Liver (tissue), 3 donors: Measurements from ENCODE around the gene ERBB4.

Experiments used
- ATF3 ChIP-seq: IDR thresholded peaks from 2 replicates; pipeline ENCODE4 v1.6.1; 2016; ENCODE audit warnings: antibody characterized with exemption
- CTCF ChIP-seq: fragments of 150-350 bp; IDR thresholded peaks from 2 replicates; pipeline ENCODE4 v1.5.1; 2017; ENCODE audit warnings: improper control_type of control experiment, low read depth, low read length; ENCODE audit not compliant: missing input control
- EGR1 ChIP-seq, 2 donors: IDR thresholded peaks; 2 replicates each; pipeline ENCODE4 v1.6.1; 2016 to 2018; ENCODE audit warnings: antibody characterized with exemption in 2 of 2, low read depth in 2 of 2
- GABPA ChIP-seq, 2 donors: IDR thresholded peaks in 1 of 2; conservative IDR thresholded peaks in 1 of 2; 2 replicates each; pipeline ENCODE4 v1.6.1; 2016; ENCODE audit warnings: antibody characterized with exemption in 2 of 2, mild to moderate bottlenecking in 1 of 2, moderate library complexity in 1 of 2
- HNF4A ChIP-seq, 2 donors: conservative IDR thresholded peaks; 2 replicates each; pipeline ENCODE4 v1.6.1; 2016; ENCODE audit warnings: antibody characterized with exemption in 2 of 2, mild to moderate bottlenecking in 2 of 2
- MAX ChIP-seq: IDR thresholded peaks from 2 replicates; pipeline ENCODE4 v1.6.1; 2016; ENCODE audit warnings: antibody characterized with exemption
- RAD21 ChIP-seq, 2 donors: IDR thresholded peaks; 2 replicates each; pipeline ENCODE4 v1.6.1; 2016; ENCODE audit warnings: antibody characterized with exemption in 2 of 2, mild to moderate bottlenecking in 2 of 2
- RXRA ChIP-seq, 2 donors: IDR thresholded peaks; 2 replicates each; pipeline ENCODE4 v1.6.1; 2017 to 2018; ENCODE audit warnings: antibody characterized with exemption in 2 of 2, mild to moderate bottlenecking in 1 of 2
- SP1 ChIP-seq: IDR thresholded peaks from 2 replicates; pipeline ENCODE4 v1.6.1; 2018; ENCODE audit warnings: antibody characterized with exemption, mild to moderate bottlenecking
- TAF1 ChIP-seq: conservative IDR thresholded peaks from 2 replicates; pipeline ENCODE4 v1.6.1; 2016; ENCODE audit warnings: antibody characterized with exemption, mild to moderate bottlenecking
- YY1 ChIP-seq: IDR thresholded peaks from 2 replicates; pipeline ENCODE4 v1.6.1; 2016; ENCODE audit warnings: antibody characterized with exemption, mild to moderate bottlenecking
- TF ChIP-seq, protein P1 (sequence below): IDR thresholded peaks from 2 replicates; pipeline ENCODE4 v1.6.1; 2016; ENCODE audit warnings: antibody characterized with exemption, mild to moderate bottlenecking
- donor health status: healthy.
- donor health status: healthy.

GRCh38 chr2:212539072-212539880 is 674 bp upstream of the ERBB4 start:
- no peak for TF ChIP-seq CTCF
- no peak for TF ChIP-seq RAD21 (IDR thresholded peaks at IDR 0.05)
- TF ChIP-seq TAF1, result no peak
- TF ChIP-seq HNF4A (conservative IDR thresholded peaks at IDR 0.05), result no peak
- TF ChIP-seq YY1, result no peak
- no peak for TF ChIP-seq ATF3
- TF ChIP-seq, protein P1, sequence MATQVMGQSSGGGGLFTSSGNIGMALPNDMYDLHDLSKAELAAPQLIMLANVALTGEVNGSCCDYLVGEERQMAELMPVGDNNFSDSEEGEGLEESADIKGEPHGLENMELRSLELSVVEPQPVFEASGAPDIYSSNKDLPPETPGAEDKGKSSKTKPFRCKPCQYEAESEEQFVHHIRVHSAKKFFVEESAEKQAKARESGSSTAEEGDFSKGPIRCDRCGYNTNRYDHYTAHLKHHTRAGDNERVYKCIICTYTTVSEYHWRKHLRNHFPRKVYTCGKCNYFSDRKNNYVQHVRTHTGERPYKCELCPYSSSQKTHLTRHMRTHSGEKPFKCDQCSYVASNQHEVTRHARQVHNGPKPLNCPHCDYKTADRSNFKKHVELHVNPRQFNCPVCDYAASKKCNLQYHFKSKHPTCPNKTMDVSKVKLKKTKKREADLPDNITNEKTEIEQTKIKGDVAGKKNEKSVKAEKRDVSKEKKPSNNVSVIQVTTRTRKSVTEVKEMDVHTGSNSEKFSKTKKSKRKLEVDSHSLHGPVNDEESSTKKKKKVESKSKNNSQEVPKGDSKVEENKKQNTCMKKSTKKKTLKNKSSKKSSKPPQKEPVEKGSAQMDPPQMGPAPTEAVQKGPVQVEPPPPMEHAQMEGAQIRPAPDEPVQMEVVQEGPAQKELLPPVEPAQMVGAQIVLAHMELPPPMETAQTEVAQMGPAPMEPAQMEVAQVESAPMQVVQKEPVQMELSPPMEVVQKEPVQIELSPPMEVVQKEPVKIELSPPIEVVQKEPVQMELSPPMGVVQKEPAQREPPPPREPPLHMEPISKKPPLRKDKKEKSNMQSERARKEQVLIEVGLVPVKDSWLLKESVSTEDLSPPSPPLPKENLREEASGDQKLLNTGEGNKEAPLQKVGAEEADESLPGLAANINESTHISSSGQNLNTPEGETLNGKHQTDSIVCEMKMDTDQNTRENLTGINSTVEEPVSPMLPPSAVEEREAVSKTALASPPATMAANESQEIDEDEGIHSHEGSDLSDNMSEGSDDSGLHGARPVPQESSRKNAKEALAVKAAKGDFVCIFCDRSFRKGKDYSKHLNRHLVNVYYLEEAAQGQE, result no peak
- no peak for TF ChIP-seq EGR1 (IDR thresholded peaks at IDR 0.05; ENCODE audit: low read depth in 2 of 2)
- TF ChIP-seq RXRA (IDR thresholded peaks at IDR 0.05), result no peak
- TF ChIP-seq MAX, result no peak
- TF ChIP-seq GABPA (IDR thresholded peaks at IDR 0.05 in 1 of 2, conservative IDR thresholded peaks at IDR 0.05 in 1 of 2), result no peak
- no peak for TF ChIP-seq SP1
